Activated CD8-positive, alpha-beta T cell treated with anti-CD3 and anti-CD28 coated beads for 36 hours (primary cell): ENCODE data around the gene BTG4. TPM values are rescaled to one million over a fixed set of nuclear protein-coding genes. Genes with fewer than 3 reads are reported as not detected.

Source experiments
- ATAC-seq: fragments of 200-7000 bp; cut with Tn5 transposase; one replicate; pipeline ENCODE4 v1.10.0; 2021; ENCODE audit warnings: mild to moderate bottlenecking, moderate library complexity
- CTCF ChIA-PET: fragments of 350-600 bp; sonication (Branson Sonifier 250); formaldehyde crosslinking; loops from one replicate; lab custom pipeline; 2021; ENCODE audit warnings: antibody characterized with exemption; lab: Charles Lee
- POLR2A ChIA-PET: fragments of 350-600 bp; sonication (Branson Sonifier 250); formaldehyde crosslinking; loops from one replicate; lab custom pipeline; 2021; ENCODE audit warnings: antibody characterized with exemption; lab: Charles Lee
- DNase-seq: peaks from one replicate; pipeline ENCODE4 v3.0.0-alpha.2; 2020
- H3K27ac Mint-ChIP-seq: one replicate; pipeline ENCODE4 v1.8.0; 2021; ENCODE audit warnings: mild to moderate bottlenecking, mixed read lengths
- H3K27me3 Mint-ChIP-seq: one replicate; pipeline ENCODE4 v1.8.0; 2021; ENCODE audit warnings: mixed read lengths
- H3K36me3 Mint-ChIP-seq: one replicate; pipeline ENCODE4 v1.8.0; 2021; ENCODE audit warnings: low read depth, mixed read lengths
- H3K4me1 Mint-ChIP-seq: one replicate; pipeline ENCODE4 v1.8.0; 2021; ENCODE audit warnings: low read depth, mixed read lengths
- H3K4me3 Mint-ChIP-seq: one replicate; pipeline ENCODE4 v1.8.0; 2021; ENCODE audit warnings: mild to moderate bottlenecking, moderate library complexity, mixed read lengths
- H3K9me3 Mint-ChIP-seq: one replicate; pipeline ENCODE4 v1.8.0; 2021; ENCODE audit warnings: mixed read lengths
- intact Hi-C: fragments of 100-400 bp; cut with micrococcal nuclease; formaldehyde crosslinking; loops from one replicate; pipeline ENCODE4 v1.10.0; 2022
- total RNA-seq, 2 experiments: library from RNA; stranded (reverse); gene quantifications; one replicate each; pipeline ENCODE4 v1.2.3, GENCODE V29; 2021
- TF ChIP-seq, protein P1 (sequence below): fragments of 200-600 bp; IDR thresholded peaks from one replicate; pipeline ENCODE4 v1.8.0; 2022; ENCODE audit warnings: antibody characterized with exemption, mild to moderate bottlenecking

Gene BTG4
- total RNA-seq, 2 experiments from 2014 or later = 0.36 to 0.98 TPM

- ChIA-PET CTCF (interaction anchor here (0.8 to 1.7 kb wide), 5 partner anchors 13 to 381 kb away, joined by 3 to 10 read pairs (median 3); no protein-coding TSS in a partner anchor), POLR2A (interaction anchor here (1.6 kb wide), 1 partner anchor 80 kb away, joined by 4 read pairs; the partner anchor contains the start of gene LAYN)
- TF ChIP-seq, protein P1, sequence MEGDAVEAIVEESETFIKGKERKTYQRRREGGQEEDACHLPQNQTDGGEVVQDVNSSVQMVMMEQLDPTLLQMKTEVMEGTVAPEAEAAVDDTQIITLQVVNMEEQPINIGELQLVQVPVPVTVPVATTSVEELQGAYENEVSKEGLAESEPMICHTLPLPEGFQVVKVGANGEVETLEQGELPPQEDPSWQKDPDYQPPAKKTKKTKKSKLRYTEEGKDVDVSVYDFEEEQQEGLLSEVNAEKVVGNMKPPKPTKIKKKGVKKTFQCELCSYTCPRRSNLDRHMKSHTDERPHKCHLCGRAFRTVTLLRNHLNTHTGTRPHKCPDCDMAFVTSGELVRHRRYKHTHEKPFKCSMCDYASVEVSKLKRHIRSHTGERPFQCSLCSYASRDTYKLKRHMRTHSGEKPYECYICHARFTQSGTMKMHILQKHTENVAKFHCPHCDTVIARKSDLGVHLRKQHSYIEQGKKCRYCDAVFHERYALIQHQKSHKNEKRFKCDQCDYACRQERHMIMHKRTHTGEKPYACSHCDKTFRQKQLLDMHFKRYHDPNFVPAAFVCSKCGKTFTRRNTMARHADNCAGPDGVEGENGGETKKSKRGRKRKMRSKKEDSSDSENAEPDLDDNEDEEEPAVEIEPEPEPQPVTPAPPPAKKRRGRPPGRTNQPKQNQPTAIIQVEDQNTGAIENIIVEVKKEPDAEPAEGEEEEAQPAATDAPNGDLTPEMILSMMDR = no peak
- Mint-ChIP-seq H3K4me3 (no peak overlapping the region), H3K27me3 (peaks cover 11% of the 10 kb centered on the region), H3K27ac (no peak overlapping the region), H3K36me3 (no peaks in the 10 kb centered on the region), H3K4me1 (peaks cover 3% of the 10 kb centered on the region), H3K9me3 (no peaks in the 10 kb centered on the region)
- no peak for ATAC-seq
- intact Hi-C loops = no loop called here
- DNase-seq = no peak
Measured at GRCh38 chr11:111460340-111460739, 51.8 kb downstream of the BTG4 start.

GRCh38 chr11:111459506-111460270 lies 52.5 kb downstream of the BTG4 start:
- Mint-ChIP-seq H3K27ac (no peak overlapping the region), H3K9me3 (no peaks in the 10 kb centered on the region), H3K27me3 (peaks cover 11% of the 10 kb centered on the region), H3K36me3 (no peaks in the 10 kb centered on the region), H3K4me3 (no peak overlapping the region), H3K4me1 (peaks cover 7% of the 10 kb centered on the region)
- TF ChIP-seq, protein P1 = no peak
- intact Hi-C loops = loop anchor here (5.0 to 10.0 kb wide), 3 partner anchors 85 to 325 kb away; partner anchors contain the start of gene LAYN
- ATAC-seq (no peak), DNase-seq (no peak)
- POLR2A ChIA-PET = interaction anchor here (0.8 to 1.6 kb wide), 2 partner anchors 80 to 217 kb away, joined by 3 to 4 read pairs; partner anchors contain the start of gene LAYN
- CTCF ChIA-PET = interaction anchor here (1.0 to 1.7 kb wide), 4 partner anchors 13 to 382 kb away, joined by 3 to 10 read pairs (median 4); no protein-coding TSS in a partner anchor

DNA sequence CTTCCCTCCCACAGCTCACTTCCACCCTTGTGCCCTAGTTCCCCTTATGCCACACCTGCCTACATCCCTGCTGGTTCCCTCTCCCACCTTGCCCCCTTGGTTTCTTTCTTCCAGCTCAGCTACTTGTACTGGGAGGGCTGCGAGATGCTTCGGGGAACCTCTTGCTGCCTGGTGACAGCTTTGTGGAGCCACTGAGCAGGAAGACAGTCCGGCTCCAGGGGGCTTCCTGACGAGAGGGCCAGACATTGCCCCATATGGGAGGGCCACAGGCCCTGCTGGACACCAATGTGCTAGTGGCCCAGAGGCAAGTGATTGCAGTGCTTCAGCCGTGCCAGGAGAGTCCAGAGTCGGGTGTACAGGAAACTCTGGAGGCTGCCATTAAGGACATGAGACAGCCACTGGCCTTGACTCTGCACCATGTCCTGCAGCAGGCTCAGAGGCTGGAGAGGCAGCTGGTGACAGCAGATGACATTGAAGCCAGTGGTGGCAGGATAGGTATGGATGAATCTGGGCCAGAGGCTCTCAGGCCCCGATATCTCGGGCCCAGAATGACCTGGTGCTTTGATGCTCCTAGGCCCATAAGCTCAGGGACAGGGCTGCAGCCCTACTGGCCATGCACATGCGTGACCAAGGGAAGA lies 54.3 kb downstream of the BTG4 start:
- intact Hi-C loops = loop anchor here (5.0 to 10.0 kb wide), 3 partner anchors 87 to 327 kb away; partner anchors contain the start of gene LAYN
- no peak for ATAC-seq
- no peaks in the 10 kb centered on the region for H3K36me3 Mint-ChIP-seq
- H3K4me1 Mint-ChIP-seq = peaks cover 7% of the 10 kb centered on the region
- H3K27ac Mint-ChIP-seq = no peak overlapping the region
- H3K4me3 Mint-ChIP-seq = no peak overlapping the region
- TF ChIP-seq, protein P1 = no peak
- DNase-seq = no peak
- POLR2A ChIA-PET = interaction anchor here (0.9 kb wide), 1 partner anchor 227 kb away, joined by 3 read pairs; no protein-coding TSS in a partner anchor
- CTCF ChIA-PET = interaction anchor here (1.5 to 5.5 kb wide), 3 partner anchors 11 to 386 kb away, joined by 3 to 39 read pairs (median 6); no protein-coding TSS in a partner anchor
- no peaks in the 10 kb centered on the region for H3K9me3 Mint-ChIP-seq
- peaks cover 10% of the 10 kb centered on the region for H3K27me3 Mint-ChIP-seq

- DNase-seq (no peak), ATAC-seq (no peak)
- H3K4me3 Mint-ChIP-seq = no peak overlapping the region
- H3K27ac Mint-ChIP-seq = no peak overlapping the region
- H3K36me3 Mint-ChIP-seq = no peaks in the 10 kb centered on the region
- CTCF ChIA-PET = interaction anchor here (1.5 to 5.5 kb wide), 3 partner anchors 10 to 387 kb away, joined by 3 to 39 read pairs (median 6); no protein-coding TSS in a partner anchor
- POLR2A ChIA-PET = interaction anchor here (1.1 kb wide), 1 partner anchor 19 kb away, joined by 6 read pairs; no protein-coding TSS in a partner anchor
- peaks cover 10% of the 10 kb centered on the region for H3K27me3 Mint-ChIP-seq
- peaks cover 7% of the 10 kb centered on the region for H3K4me1 Mint-ChIP-seq
- H3K9me3 Mint-ChIP-seq = no peaks in the 10 kb centered on the region
- intact Hi-C loops = loop anchor here (5.0 to 10.0 kb wide), 3 partner anchors 88 to 328 kb away; partner anchors contain the start of gene LAYN
- TF ChIP-seq, protein P1 = no peak
Measured at GRCh38 chr11:111456859-111457730, 55.1 kb downstream of the BTG4 start.
